Gastroesophageal sphincter (tissue), 4 donors: ENCODE data around the gene C20orf202. TPM values are rescaled to one million over a fixed set of nuclear protein-coding genes. Genes with fewer than 3 reads are reported as not detected.

Source experiments
- ATAC-seq: fragments of 150-250 bp; one replicate; pipeline ENCODE4 v1.9.1; 2016; ENCODE audit warnings: mild to moderate bottlenecking, moderate library complexity
- H3K27ac ChIP-seq, 4 donors: fragments of 200-600 bp; sonication (generic) in 3 of 4; 1 replicate in 3 of 4; 2 replicates in 1 of 4; pipeline ENCODE4 v1.5.1; 2016 to 2019
- H3K27me3 ChIP-seq: fragments of 200-600 bp; sonication (generic); one replicate; pipeline ENCODE4 v1.5.1; 2019
- H3K36me3 ChIP-seq, 2 donors: fragments of 200-600 bp; sonication (generic); one replicate each; pipeline ENCODE4 v1.5.1; 2019; ENCODE audit warnings: control low read depth in 1 of 2
- H3K4me1 ChIP-seq, 3 donors: fragments of 200-600 bp; sonication (generic); 1 replicate in 2 of 3; 2 replicates in 1 of 3; pipeline ENCODE4 v1.5.1; 2016 to 2019; ENCODE audit warnings: control low read depth in 2 of 3
- H3K4me3 ChIP-seq, 2 donors: fragments of 200-600 bp; sonication (generic); one replicate each; pipeline ENCODE4 v1.5.1; 2019; ENCODE audit warnings: mild to moderate bottlenecking in 1 of 2, moderate library complexity in 1 of 2
- H3K9me3 ChIP-seq, 3 donors: fragments of 200-600 bp; sonication (generic); one replicate each; pipeline ENCODE4 v1.5.1; 2017 to 2019; ENCODE audit warnings: control low read depth in 2 of 3
- EP300 ChIP-seq: sonication (generic); formaldehyde crosslinking; IDR thresholded peaks from one replicate; pipeline ENCODE4 v1.6.1; 2017; ENCODE audit warnings: antibody characterized with exemption, mild to moderate bottlenecking
- POLR2A ChIP-seq, 2 donors: fragments of 450-650 bp; IDR thresholded peaks; one replicate each; pipeline ENCODE4 v1.6.1; 2017; ENCODE audit warnings: antibody characterized with exemption in 2 of 2, mild to moderate bottlenecking in 2 of 2, moderate library complexity in 1 of 2
- POLR2AphosphoS5 ChIP-seq: sonication (generic); formaldehyde crosslinking; IDR thresholded peaks from one replicate; pipeline ENCODE4 v1.6.1; 2017; ENCODE audit warnings: antibody characterized with exemption
- WGBS, 2 donors: methylation state at CpG; one replicate each; pipeline ENCODE4 v1.1.5; 2018; ENCODE audit warnings: low coverage in 1 of 2; 5-methylcytosine and 5-hydroxymethylcytosine counted together
- total RNA-seq, 4 donors: library from RNA; depleted of rRNA; stranded (reverse); fragments of >200 nt; gene quantifications; one replicate each; pipeline ENCODE4 v1.1.0, GENCODE V29; 2016
- TF ChIP-seq, protein P1 (sequence below), 4 experiments: fragments of 200-600 bp in 2 of 4; fragments of 450-650 bp in 2 of 4; sonication (generic) in 1 of 4; IDR thresholded peaks; one replicate each; pipeline ENCODE4 v1.5.1; 2017 to 2019; ENCODE audit warnings: antibody characterized with exemption in 4 of 4, mild to moderate bottlenecking in 2 of 4, moderate library complexity in 2 of 4

C20orf202 gene
- total RNA-seq, 4 donors from 2014 or later: 0.27 to 1.3 (median 0.62) TPM; not detected in 1

DNA sequence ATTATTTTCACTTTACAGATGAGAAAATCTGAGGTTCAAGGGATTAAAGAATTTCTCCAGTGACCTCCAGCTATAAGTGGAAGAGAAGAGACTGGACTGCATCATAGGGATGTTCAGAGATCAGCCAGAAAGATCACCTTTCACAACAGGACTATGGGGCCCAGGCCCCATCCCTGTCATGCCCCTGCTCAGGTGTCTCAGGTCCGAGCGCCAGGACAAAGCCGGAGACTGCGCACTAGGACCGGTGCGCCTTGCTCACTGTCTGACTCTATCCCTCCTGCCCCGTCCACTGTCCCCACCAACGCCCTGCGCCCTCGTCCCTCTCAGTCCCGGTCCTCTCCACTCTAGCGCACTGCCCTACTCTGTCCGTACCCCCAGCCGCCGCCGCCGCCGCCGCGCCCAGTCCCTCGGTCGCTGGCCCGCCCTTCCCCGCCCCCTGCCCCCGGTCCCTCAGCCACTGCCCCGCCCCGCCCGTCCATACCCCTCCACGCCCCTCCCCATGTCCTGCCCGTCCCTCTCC is 22.1 kb downstream of the C20orf202 start:
- ATAC-seq: peak; percentile 83
- Histone ChIP-seq H3K9me3 (no peaks in the 10 kb centered on the region), H3K27me3 (peaks cover 64% of the 10 kb centered on the region), H3K36me3 (no peaks in the 10 kb centered on the region), H3K4me3 (peak overlapping the region in 1 of 2 donors; percentile 63), H3K27ac (peak overlapping the region in 2 of 4 donors; percentile 40 to 67), H3K4me1 (peaks cover 0 to 20% (median 10%) of the 10 kb centered on the region in 3 donors)
- WGBS, 2 donors: 0% methylated on average over 7 to 14 of the region's 30 CpGs
- TF ChIP-seq, protein P1, sequence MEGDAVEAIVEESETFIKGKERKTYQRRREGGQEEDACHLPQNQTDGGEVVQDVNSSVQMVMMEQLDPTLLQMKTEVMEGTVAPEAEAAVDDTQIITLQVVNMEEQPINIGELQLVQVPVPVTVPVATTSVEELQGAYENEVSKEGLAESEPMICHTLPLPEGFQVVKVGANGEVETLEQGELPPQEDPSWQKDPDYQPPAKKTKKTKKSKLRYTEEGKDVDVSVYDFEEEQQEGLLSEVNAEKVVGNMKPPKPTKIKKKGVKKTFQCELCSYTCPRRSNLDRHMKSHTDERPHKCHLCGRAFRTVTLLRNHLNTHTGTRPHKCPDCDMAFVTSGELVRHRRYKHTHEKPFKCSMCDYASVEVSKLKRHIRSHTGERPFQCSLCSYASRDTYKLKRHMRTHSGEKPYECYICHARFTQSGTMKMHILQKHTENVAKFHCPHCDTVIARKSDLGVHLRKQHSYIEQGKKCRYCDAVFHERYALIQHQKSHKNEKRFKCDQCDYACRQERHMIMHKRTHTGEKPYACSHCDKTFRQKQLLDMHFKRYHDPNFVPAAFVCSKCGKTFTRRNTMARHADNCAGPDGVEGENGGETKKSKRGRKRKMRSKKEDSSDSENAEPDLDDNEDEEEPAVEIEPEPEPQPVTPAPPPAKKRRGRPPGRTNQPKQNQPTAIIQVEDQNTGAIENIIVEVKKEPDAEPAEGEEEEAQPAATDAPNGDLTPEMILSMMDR (IDR thresholded peaks at IDR 0.05): no peak
- TF ChIP-seq POLR2A (IDR thresholded peaks at IDR 0.05) (peak in 1 of 2 donors; percentile 11), EP300 (no peak), POLR2AphosphoS5 (no peak)

DNA sequence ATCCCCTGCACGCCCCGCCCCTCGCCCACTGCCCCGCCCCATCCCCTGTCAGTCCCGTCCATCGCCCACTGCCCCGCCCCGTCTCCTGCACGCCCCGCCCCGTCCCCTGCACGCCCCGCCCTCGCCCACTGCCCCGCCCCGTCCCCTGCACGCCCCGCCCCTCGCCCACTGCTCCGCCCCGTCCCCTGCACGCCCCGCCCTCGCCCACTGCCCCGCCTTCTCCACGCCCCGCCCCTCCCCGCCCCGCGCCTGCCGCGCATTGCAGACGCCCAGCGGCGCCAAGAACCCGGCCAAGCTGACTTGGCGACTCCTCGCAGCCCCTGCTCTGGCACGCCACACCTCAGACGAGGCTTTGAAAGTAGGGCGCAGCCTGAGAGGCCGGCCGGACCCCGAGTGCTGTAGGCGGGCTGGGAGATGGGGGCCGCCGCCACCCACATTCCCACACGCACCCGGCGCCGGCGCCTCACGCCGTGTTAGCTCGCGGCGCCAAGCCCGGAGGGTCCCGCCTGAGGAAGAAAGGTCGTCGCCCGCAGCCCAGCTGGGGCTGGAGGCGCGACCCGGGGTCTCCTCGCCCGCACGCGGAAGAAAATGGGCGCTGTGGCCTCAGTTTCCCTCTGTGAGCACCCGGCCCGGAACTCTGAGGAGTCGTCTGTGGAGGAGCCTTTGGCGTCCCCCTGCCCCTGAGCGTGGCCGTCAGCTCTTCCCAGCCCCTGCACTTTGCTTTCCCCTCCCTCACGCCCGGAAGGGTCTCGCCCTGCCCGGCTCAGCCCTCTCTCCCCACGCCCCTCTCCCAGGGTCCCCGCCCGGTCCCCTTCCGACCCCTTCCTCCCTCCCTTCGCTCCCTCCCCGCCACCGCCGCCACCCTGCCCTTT is 22.8 kb downstream of the C20orf202 start, which contains the start of gene RAD21L1:
TSS of gene RAD21L1 (plus strand) at position 262 of the 872 bp plus-strand sequence. CDS start 2,410 bp downstream, outside the sequence.
- TF ChIP-seq EP300 (no peak), POLR2A (IDR thresholded peaks at IDR 0.05) (peak in 1 of 2 donors; percentile 11), POLR2AphosphoS5 (no peak)
- TF ChIP-seq, protein P1 (IDR thresholded peaks at IDR 0.05): no peak
- Histone ChIP-seq H3K4me3 (peak within 1 kb of the TSS; percentile 32 to 63), H3K27ac (peak within 1 kb of the TSS in 2 of 4 donors; percentile 40 to 68), H3K9me3 (no peaks in the 10 kb centered on the region), H3K27me3 (peaks cover 69% of the 10 kb centered on the region), H3K36me3 (no peaks in the 10 kb centered on the region), H3K4me1 (peaks cover 0 to 20% (median 10%) of the 10 kb centered on the region in 3 donors)
- 1% methylated on average over 16 of the region's 88 CpGs; no CpG with 5 or more reads in 1 of the 2 donors for WGBS, 2 donors
- peak; percentile 70 for ATAC-seq

DNA sequence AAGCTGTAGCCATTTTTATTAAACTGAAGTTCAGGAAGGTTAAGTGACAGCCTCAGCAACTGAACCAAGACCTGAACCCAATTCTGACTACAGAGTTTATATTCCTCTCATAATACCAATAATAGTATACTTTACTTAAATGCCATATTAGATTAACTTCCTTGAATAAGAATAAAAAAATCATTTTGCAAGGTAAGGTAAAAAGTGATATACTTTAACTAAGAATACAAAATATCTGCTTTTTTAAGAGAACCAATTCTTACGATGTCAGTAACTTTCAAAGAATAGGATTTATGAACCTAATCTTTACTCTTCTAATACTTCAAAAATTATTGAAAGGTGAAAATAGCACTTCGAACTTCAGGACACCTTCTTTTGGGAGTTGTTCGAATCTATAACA is 26.3 kb downstream of the C20orf202 start:
- 66 to 88% methylated on average over 3 of the region's 3 CpGs for WGBS, 2 donors
- no peak overlapping the region for H3K4me3 ChIP-seq
- no peak overlapping the region for H3K27ac ChIP-seq
- no peak for ATAC-seq
- H3K4me1 ChIP-seq: peaks cover 0 to 20% (median 10%) of the 10 kb centered on the region in 3 donors
- H3K27me3 ChIP-seq: peaks cover 64% of the 10 kb centered on the region
- no peaks in the 10 kb centered on the region for H3K36me3 ChIP-seq
- no peaks in the 10 kb centered on the region for H3K9me3 ChIP-seq
- TF ChIP-seq, protein P1 (IDR thresholded peaks at IDR 0.05): no peak
- TF ChIP-seq POLR2A (IDR thresholded peaks at IDR 0.05): no peak
- TF ChIP-seq EP300: no peak
- TF ChIP-seq POLR2AphosphoS5: no peak

DNA sequence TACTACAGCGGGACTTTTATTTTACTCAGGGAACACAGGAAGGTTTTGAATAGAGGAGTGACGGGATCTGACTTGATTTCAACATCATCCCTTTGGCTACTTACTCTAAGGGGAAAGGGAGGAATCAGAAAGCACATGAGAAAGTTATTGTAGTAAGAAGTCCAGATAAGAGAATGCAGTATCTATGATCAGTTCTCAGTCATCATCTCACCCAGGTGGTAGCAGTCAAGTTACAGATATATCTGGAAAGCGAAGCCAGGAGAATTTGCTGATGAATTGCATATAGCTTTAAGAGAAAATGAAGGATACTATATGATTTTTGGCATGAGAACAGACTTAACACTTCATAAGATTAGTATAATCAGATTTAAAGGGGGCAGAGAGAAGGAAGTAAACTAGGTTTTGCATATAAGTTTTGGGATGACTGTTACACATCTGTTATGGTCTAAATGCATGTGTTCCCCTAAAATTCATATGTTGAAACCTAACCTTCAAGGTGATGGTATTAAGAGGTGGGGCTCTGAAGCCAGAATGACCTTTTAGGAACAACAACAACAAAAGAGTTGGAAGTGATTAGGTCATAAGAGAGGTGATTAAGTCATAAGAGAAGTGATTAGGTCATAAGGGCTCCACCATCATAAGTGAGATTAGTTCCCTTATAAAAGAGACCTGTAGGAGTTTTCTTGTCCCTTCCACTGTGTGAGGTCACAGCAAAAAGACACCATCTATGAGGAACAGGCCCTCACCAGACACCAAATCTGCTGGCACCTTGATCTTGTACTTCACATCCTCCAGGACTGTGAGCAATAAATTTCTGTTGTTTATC is 29.2 kb downstream of the C20orf202 start:
- H3K4me1 ChIP-seq: no peaks in the 10 kb centered on the region

More for the DNA sequence above, 29.2 kb downstream of the C20orf202 start:
- H3K9me3 ChIP-seq: no peaks in the 10 kb centered on the region
- no peak overlapping the region for H3K27ac ChIP-seq
- TF ChIP-seq POLR2AphosphoS5 (no peak), POLR2A (IDR thresholded peaks at IDR 0.05) (no peak), EP300 (no peak)
- TF ChIP-seq, protein P1 (IDR thresholded peaks at IDR 0.05): no peak
- 64 to 95% methylated on average over 3 of the region's 3 CpGs for WGBS, 2 donors
- ATAC-seq: no peak
- peaks cover 54% of the 10 kb centered on the region for H3K27me3 ChIP-seq
- no peak overlapping the region for H3K4me3 ChIP-seq
- no peaks in the 10 kb centered on the region for H3K36me3 ChIP-seq
